Stomach (tissue), 4 donors: ENCODE data around the gene COL6A3.

Source experiments
- CTCF ChIP-seq, 7 experiments: fragments of 450-650 bp in 4 of 7; fragments of 200-600 bp in 3 of 7; sonication (generic) in 3 of 7; IDR thresholded peaks; one replicate each; pipeline ENCODE4 v1.5.1; 2016 to 2019; ENCODE audit warnings: antibody characterized with exemption in 7 of 7, control low read depth in 2 of 7, mild to moderate bottlenecking in 1 of 7
- POLR2A ChIP-seq, 4 donors: fragments of 450-650 bp; IDR thresholded peaks; one replicate each; pipeline ENCODE4 v1.6.1; 2016; ENCODE audit warnings: antibody characterized with exemption in 4 of 4, control low read depth in 2 of 4, mild to moderate bottlenecking in 1 of 4, moderate library complexity in 1 of 4

GRCh38 chr2:237445611-237446337, 31.8 kb upstream of the COL6A3 start:
- no peak for TF ChIP-seq CTCF (IDR thresholded peaks at IDR 0.05)
- no peak for TF ChIP-seq POLR2A (IDR thresholded peaks at IDR 0.05)
